Body of pancreas (tissue), 4 donors: ENCODE results near the gene CHAC1.

Experiments
- CTCF ChIP-seq, 7 experiments: fragments of 450-650 bp in 4 of 7; fragments of 200-600 bp in 3 of 7; sonication (generic) in 3 of 7; IDR thresholded peaks; one replicate each; pipeline ENCODE4 v1.5.1; 2016 to 2019; ENCODE audit warnings: antibody characterized with exemption in 7 of 7
- POLR2A ChIP-seq, 3 donors: fragments of 450-650 bp; IDR thresholded peaks; one replicate each; pipeline ENCODE4 v1.6.1; 2016; ENCODE audit warnings: antibody characterized with exemption in 3 of 3, mild to moderate bottlenecking in 2 of 3

GRCh38 chr15:40929660-40930429 is 23.4 kb upstream of the CHAC1 start:
- TF ChIP-seq CTCF (IDR thresholded peaks at IDR 0.05) (no peak), POLR2A (IDR thresholded peaks at IDR 0.05) (no peak)
